Measurements from ENCODE around the gene NIPSNAP2.

GRCh38 chr7:55970978-55971377, 6.6 kb downstream of the NIPSNAP2 start:
- TF ChIP-seq EZH2 (IDR thresholded peaks at IDR 0.05; ENCODE audit: insufficient read depth, poor library complexity, severe bottlenecking) (no peak), EZH2phosphoT487 (IDR thresholded peaks at IDR 0.05; ENCODE audit: insufficient read depth, low read depth) (no peak)

All from GM23248 (cell line).